Activated T-cell treated with anti-CD3 and anti-CD28 coated beads for 1 hour (primary cell): ENCODE data around the gene ADORA3.
"Not testable (repeated sequence)": the region's sequence is repeated elsewhere in the genome, so short reads cannot be mapped to it uniquely, and the experiment has no call there.

ENCODE experiments used
- DNase-seq: peaks from one replicate; pipeline ENCODE4 v3.0.0-alpha.2; 2020; ENCODE audit warnings: low read depth

The ADORA3 gene

GRCh38 chr1:111503585-111504060 lies at the start of gene ADORA3, which contains the start of gene TMIGD3:
TSS of gene ADORA3 (minus strand) at chr1:111503633. CDS start at chr1:111503354, 279 bp downstream.
TSS of gene TMIGD3 (minus strand) at chr1:111503633. CDS start at chr1:111503354, 279 bp downstream.
- no peak for DNase-seq

- no peak for DNase-seq
Observed at GRCh38 chr1:111553196-111553595, 49.8 kb upstream of the ADORA3 start.

- no peak for DNase-seq
Observed at GRCh38 chr1:111552587-111552986, 49.2 kb upstream of the ADORA3 start.

- DNase-seq, result no peak
Observed at GRCh38 chr1:111551623-111552411, 48.4 kb upstream of the ADORA3 start.

- DNase-seq, result not testable (repeated sequence)
Observed at GRCh38 chr1:111547786-111548185, 44.4 kb upstream of the ADORA3 start.

GRCh38 chr1:111542187-111542586 lies 38.8 kb upstream of the ADORA3 start:
- no peak for DNase-seq

GRCh38 chr1:111541721-111542120 lies 38.3 kb upstream of the ADORA3 start:
- DNase-seq, result no peak

GRCh38 chr1:111540928-111541327 lies 37.5 kb upstream of the ADORA3 start:
- no peak for DNase-seq

- DNase-seq, result no peak
Observed at GRCh38 chr1:111538343-111539025, 35.1 kb upstream of the ADORA3 start.

- DNase-seq, result no peak
Observed at GRCh38 chr1:111535256-111536191, 32.1 kb upstream of the ADORA3 start.

- no peak for DNase-seq
Observed at GRCh38 chr1:111520053-111520452, 16.6 kb upstream of the ADORA3 start.

GRCh38 chr1:111517469-111518225 lies 14.2 kb upstream of the ADORA3 start:
- DNase-seq, result no peak

- DNase-seq, result no peak
Observed at GRCh38 chr1:111516005-111516535, 12.6 kb upstream of the ADORA3 start.

- no peak for DNase-seq
Observed at GRCh38 chr1:111515291-111516004, 12.0 kb upstream of the ADORA3 start.

- DNase-seq, result no peak
Observed at GRCh38 chr1:111513410-111514020, 10.1 kb upstream of the ADORA3 start.

- DNase-seq, result no peak
Observed at GRCh38 chr1:111512931-111513330, 9.5 kb upstream of the ADORA3 start.

GRCh38 chr1:111512132-111512889 lies 8.9 kb upstream of the ADORA3 start:
- DNase-seq, result no peak

- DNase-seq, result no peak
Observed at GRCh38 chr1:111511370-111511769, 7.9 kb upstream of the ADORA3 start.

GRCh38 chr1:111509997-111510375 lies 6.6 kb upstream of the ADORA3 start:
- DNase-seq, result no peak
